HepG2 (cell line): ENCODE data around the gene MTR. TPM values are rescaled to one million over a fixed set of nuclear protein-coding genes. Genes with fewer than 3 reads are reported as not detected.

Experiments
- FOXA3 ChIP-seq: IDR thresholded peaks from 2 replicates; pipeline ENCODE4 v1.6.1; 2016; ENCODE audit warnings: missing genetic modification reagents, missing compliant biosample characterization
- KLF11 ChIP-seq: IDR thresholded peaks from 2 replicates; pipeline ENCODE4 v1.6.1; 2016; ENCODE audit warnings: missing compliant biosample characterization
- MYPOP ChIP-seq: sonication (generic); formaldehyde crosslinking; IDR thresholded peaks from 2 replicates; pipeline ENCODE4 v1.8.1; 2023; ENCODE audit warnings: mild to moderate bottlenecking, moderate library complexity, missing genetic modification reagents
- PCBP2 ChIP-seq: fragments of 200-400 bp; formaldehyde crosslinking; optimal IDR thresholded peaks from 2 replicates; pipeline ENCODE3; 2018; ENCODE audit warnings: low read length, low read depth; ENCODE audit not compliant: poor library complexity, severe bottlenecking
- PHB2 ChIP-seq: fragments of 450-650 bp; IDR thresholded peaks from 2 replicates; pipeline ENCODE4 v1.6.1; 2018; ENCODE audit not compliant: partially characterized antibody
- PLSCR1 ChIP-seq: sonication (generic); formaldehyde crosslinking; IDR thresholded peaks from 2 replicates; pipeline ENCODE4 v1.5.0; 2020; ENCODE audit warnings: missing genetic modification reagents, mild to moderate bottlenecking, borderline replicate concordance
- POLR2A ChIP-seq, 2 experiments: IDR thresholded peaks; 2 replicates each; pipeline ENCODE4 v1.6.1; 2011; ENCODE audit warnings: low read depth in 2 of 2, low read length in 2 of 2, mild to moderate bottlenecking in 1 of 2, moderate library complexity in 1 of 2; ENCODE audit not compliant: insufficient read depth in 1 of 2
- RARG ChIP-seq: sonication (generic); formaldehyde crosslinking; IDR thresholded peaks from 2 replicates; pipeline ENCODE4 v1.4.0; 2020; ENCODE audit warnings: low read depth, mild to moderate bottlenecking, missing genetic modification reagents
- SNRNP70 ChIP-seq: fragments of 200-400 bp; formaldehyde crosslinking; IDR thresholded peaks from 2 replicates; pipeline ENCODE4 v1.6.1; 2017; ENCODE audit warnings: mild to moderate bottlenecking, low read depth, low read length, moderate library complexity
- TCF12 ChIP-seq, 2 experiments: fragments of 450-650 bp in 1 of 2; sonication (generic) in 1 of 2; formaldehyde crosslinking in 1 of 2; IDR thresholded peaks; 2 replicates each; pipeline versions ENCODE4 v1.6.1 to v1.8.0; 2017 to 2022; ENCODE audit warnings: antibody characterized with exemption in 1 of 2, mild to moderate bottlenecking in 1 of 2, missing genetic modification reagents in 1 of 2, moderate library complexity in 1 of 2
- ZC3H13 ChIP-seq: sonication (generic); formaldehyde crosslinking; IDR thresholded peaks from 2 replicates; pipeline ENCODE4 v1.8.1; 2023; ENCODE audit warnings: mild to moderate bottlenecking, missing genetic modification reagents, moderate library complexity
- ZFP90 ChIP-seq: sonication (generic); formaldehyde crosslinking; IDR thresholded peaks from 2 replicates; pipeline ENCODE4 v1.8.0; 2022; ENCODE audit warnings: missing genetic modification reagents, mild to moderate bottlenecking, inconsistent platforms, borderline replicate concordance
- ZGPAT ChIP-seq: IDR thresholded peaks from 2 replicates; pipeline ENCODE4 v1.6.1; 2016; ENCODE audit warnings: mild to moderate bottlenecking
- ZMYM2 ChIP-seq: sonication (generic); formaldehyde crosslinking; IDR thresholded peaks from 2 replicates; pipeline ENCODE4 v1.8.0; 2022; ENCODE audit warnings: mild to moderate bottlenecking, missing genetic modification reagents
- ZNF142 ChIP-seq: sonication (generic); formaldehyde crosslinking; IDR thresholded peaks from 2 replicates; pipeline ENCODE4 v1.4.0; 2020; ENCODE audit warnings: missing genetic modification reagents
- ZNF18 ChIP-seq: sonication (generic); formaldehyde crosslinking; IDR thresholded peaks from 2 replicates; pipeline ENCODE4 v1.8.0; 2022; ENCODE audit warnings: mild to moderate bottlenecking, missing genetic modification reagents; ENCODE audit not compliant: insufficient replicate concordance
- ZNF878 ChIP-seq: sonication (generic); formaldehyde crosslinking; IDR thresholded peaks from 2 replicates; pipeline ENCODE4 v1.8.1; 2023; ENCODE audit warnings: mild to moderate bottlenecking, missing genetic modification reagents, moderate library complexity
- polyA plus RNA-seq, 8 experiments: library from polyadenylated mRNA; depleted of rRNA in 3 of 8; stranded (reverse) in 7 of 8; unstranded in 1 of 8; fragments of >200 nt; fragmentation: Illumina TruSeq in 4 of 8; extraction: Trizol in 4 of 8; gene quantifications; 2 replicates each; pipeline versions ENCODE4 v1.2.1 to v1.2.3, GENCODE V29; 2011 to 2016; ENCODE audit warnings: low read depth in 4 of 8, missing spikeins in 1 of 8, mixed read lengths in 1 of 8; ENCODE audit not compliant: insufficient read depth in 1 of 8
- total RNA-seq, 5 experiments: library from RNA; depleted of rRNA; stranded (reverse); fragments of >200 nt; fragmentation: Illumina TruSeq; extraction: Trizol; gene quantifications; 2 replicates each; pipeline ENCODE4 v1.2.3, GENCODE V29; 2016; ENCODE audit warnings: low read depth in 1 of 5

Gene MTR
- total and polyA plus RNA-seq, 2 of the 13 experiments (the other 11 are each of a cell fraction or from before 2014, with no cell fraction given) = 16.3 to 36.1 TPM

GRCh38 chr1:236904892-236905741, 110.0 kb downstream of the MTR start (continued):
- TF ChIP-seq ZNF142 (CRISPR knock-in tag) (no peak), KLF11 (CRISPR knock-in tag) (no peak), PHB2 (no peak), MYPOP (CRISPR knock-in tag) (no peak), POLR2A (IDR thresholded peaks at IDR 0.05; ENCODE audit: insufficient read depth in 1 of 2, low read depth in 2 of 2, low read length in 2 of 2) (no peak), RARG (CRISPR knock-in tag) (no peak), ZGPAT (CRISPR knock-in tag) (peak; percentile 89), ZC3H13 (CRISPR knock-in tag) (no peak), ZMYM2 (CRISPR knock-in tag) (no peak), FOXA3 (CRISPR knock-in tag) (peak; percentile 88), SNRNP70 (no peak), TCF12 (IDR thresholded peaks at IDR 0.05) (no peak), TCF12 (CRISPR knock-in tag; IDR thresholded peaks at IDR 0.05) (no peak), PCBP2 (no peak), PLSCR1 (CRISPR knock-in tag) (no peak), ZNF878 (CRISPR knock-in tag) (no peak; the same call in 1 of the 2 replicates), ZNF18 (CRISPR knock-in tag) (no peak), ZFP90 (CRISPR knock-in tag) (no peak)
